K562 treated with DMSO at 1 percent for 12 hours (cell line): ENCODE data around the gene MCUB. TPM values are rescaled to one million over a fixed set of nuclear protein-coding genes. Genes with fewer than 3 reads are reported as not detected.

Experiments used
- total RNA-seq: library from RNA; unstranded; fragments of 300-600 nt; gene quantifications from 2 replicates; pipeline ENCODE4 v1.2.3, GENCODE V29; 2022; ENCODE audit not compliant: insufficient read depth

Gene MCUB, protein sequence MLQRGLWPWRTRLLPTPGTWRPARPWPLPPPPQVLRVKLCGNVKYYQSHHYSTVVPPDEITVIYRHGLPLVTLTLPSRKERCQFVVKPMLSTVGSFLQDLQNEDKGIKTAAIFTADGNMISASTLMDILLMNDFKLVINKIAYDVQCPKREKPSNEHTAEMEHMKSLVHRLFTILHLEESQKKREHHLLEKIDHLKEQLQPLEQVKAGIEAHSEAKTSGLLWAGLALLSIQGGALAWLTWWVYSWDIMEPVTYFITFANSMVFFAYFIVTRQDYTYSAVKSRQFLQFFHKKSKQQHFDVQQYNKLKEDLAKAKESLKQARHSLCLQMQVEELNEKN
- 6.0 and 19.9 TPM in 2 replicates for total RNA-seq

DNA sequence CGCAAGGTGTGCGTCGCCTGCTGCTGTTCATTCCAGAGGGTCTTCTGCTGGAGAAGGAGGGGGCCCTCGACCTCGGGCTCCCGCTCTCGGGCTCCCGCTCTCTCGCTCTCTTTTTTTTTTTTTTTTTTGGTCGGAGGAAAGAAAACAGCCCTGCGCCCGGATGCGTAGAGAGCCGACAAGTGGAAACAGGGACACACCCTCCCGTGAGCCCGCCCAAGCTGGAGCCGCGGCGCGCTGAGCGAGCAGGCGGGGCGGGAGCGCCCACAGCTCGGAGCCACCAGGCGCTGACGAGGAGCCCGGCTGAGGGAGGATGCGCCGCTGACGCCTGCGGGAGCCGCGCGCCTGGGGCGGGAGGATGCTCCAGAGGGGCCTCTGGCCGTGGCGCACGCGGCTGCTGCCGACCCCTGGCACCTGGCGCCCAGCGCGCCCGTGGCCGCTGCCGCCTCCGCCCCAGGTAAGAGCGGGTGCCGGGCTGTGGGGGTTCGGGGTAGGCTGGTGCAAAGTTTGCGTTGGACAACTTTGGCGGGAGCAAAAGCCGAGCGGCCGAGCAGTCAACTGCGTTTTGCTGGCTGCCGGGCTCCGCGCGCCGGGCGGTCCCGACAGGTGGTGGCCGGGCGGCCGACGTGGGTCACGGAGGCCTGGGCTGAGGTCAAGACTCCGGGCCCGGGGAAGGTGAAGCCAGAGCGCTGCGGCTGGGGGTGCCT, at the start of gene MCUB:
Gene MCUB (plus strand): TSS at position 264 of the 704 bp plus-strand sequence. CDS start 92 bp downstream, at position 356.

DNA sequence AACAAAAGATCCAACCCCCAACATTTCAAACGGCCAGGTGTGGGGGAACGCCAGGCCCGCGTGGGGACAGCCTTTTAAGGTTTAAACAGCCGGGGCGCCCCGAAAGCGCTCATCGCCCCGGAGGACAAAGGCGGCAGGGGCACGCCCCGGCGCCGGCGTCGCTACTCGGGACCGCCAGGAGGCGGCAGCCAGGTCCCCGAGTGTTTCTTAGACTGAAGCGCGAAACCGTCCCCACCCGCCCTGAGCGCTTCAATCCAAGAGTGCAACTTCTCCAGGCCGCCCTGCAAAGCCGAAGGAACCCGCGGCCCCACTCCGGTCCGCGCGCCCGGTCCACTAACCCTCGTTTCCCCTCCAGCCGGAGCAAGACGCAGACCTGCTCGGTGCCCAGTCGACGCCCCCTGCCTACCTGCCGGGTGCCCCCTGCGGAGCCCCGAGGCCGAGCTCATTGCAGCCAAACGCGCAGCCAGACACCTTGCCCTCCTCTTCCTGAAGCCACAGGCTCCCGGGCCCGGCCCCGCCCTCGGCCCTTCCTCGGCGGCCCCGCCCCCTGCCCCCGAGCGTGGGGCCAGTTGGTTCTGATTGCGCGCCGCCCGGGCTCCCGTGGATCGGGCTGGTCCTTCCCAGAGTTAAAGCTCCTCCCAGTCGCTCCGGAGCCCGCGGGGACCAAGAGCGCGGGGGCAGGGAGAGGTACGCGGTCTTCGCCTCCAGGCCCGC, 143.1 kb downstream of the MCUB start, which contains the start of gene CASP6:
Gene CASP6 (minus strand): TSS at position 496 of the 714 bp plus-strand sequence. CDS start 50 bp downstream, at position 446.

DNA sequence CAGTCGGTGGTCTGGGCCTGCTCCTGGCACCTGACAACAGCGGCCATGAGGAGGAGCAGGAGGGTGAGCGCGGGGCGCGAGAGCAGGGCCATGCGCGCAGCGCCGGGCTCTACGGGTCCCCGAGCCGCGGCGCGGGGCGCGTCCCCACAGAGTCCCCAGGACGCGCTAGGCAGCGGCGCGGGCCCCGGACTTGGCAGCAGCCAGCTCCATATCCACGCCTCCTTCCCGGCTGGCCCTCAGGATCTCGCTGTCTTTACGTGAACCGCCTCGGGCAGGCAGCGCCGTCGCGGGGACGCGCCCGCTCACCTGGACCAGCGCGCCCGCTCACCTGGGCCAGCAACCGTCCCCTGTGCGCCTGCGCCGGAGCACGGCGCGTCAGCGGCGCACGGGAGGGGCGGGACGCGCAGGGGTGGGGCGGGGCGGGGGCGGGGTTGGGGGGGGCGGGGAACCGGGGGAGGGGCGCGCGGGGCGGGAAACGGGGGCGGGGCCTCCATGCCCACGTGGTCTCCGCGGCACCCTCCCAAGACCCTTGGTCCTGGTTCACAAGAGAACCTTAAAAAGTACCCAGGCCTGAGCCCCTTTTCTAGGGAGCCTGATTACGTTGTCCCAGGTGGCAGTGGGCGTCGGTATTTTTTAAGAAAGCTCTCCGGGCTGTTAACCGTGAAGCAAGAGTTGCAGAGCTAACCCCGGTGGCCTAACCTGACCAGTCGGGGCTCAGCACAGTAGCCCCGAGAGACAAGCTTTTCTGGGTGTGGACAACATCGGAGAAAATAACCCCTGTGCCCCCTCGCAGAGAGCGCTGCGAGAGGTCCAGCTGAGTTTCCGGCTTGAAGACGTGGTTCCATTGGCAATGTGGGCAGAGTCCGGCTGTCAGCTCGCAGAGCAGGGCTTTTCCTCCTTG, 169.9 kb downstream of the MCUB start, which contains the start of gene PLA2G12A:
Gene PLA2G12A (minus strand): TSS at position 353 of the 901 bp plus-strand sequence. CDS start 261 bp downstream, at position 92.

Other genes starting within 250 kb of the MCUB start
- 6.7 and 22.8 TPM in 2 replicates for gene SEC24B, start 126.4 kb upstream of the MCUB start, total RNA-seq
- gene CASP6, start 143.2 kb downstream of the MCUB start, total RNA-seq: 23.9 and 42.3 TPM in 2 replicates
- 17.5 and 29.0 TPM in 2 replicates for gene PLA2G12A, start 169.8 kb downstream of the MCUB start, total RNA-seq
- gene CFI, start 241.8 kb downstream of the MCUB start, total RNA-seq: 1.0 and 2.1 TPM in 2 replicates